WTC11 (cell line): Measurements from ENCODE around the gene MYH10. TPM values are rescaled to one million over a fixed set of nuclear protein-coding genes. Genes with fewer than 3 reads are reported as not detected.

Source experiments
- ATAC-seq: fragments of 200-7000 bp; cut with Tn5 transposase; 2 replicates; pipeline ENCODE4 v1.10.0; 2021; ENCODE audit warnings: mild to moderate bottlenecking, moderate library complexity
- CTCF ChIA-PET: fragments of 300-600 bp; sonication (Branson Sonifier 250); formaldehyde crosslinking; loops from one replicate; lab custom pipeline; 2021; ENCODE audit warnings: antibody characterized with exemption; lab: Charles Lee
- POLR2A ChIA-PET: fragments of 350-600 bp; sonication (Branson Sonifier 250); formaldehyde crosslinking; loops from one replicate; lab custom pipeline; 2021; ENCODE audit warnings: antibody characterized with exemption; lab: Charles Lee
- DNase-seq: peaks from one replicate; pipeline ENCODE4 v3.0.0; 2021; ENCODE audit warnings: low spot score
- H3K27ac Mint-ChIP-seq: 2 replicates; pipeline ENCODE4 v1.8.0; 2021; ENCODE audit warnings: mixed read lengths
- H3K27me3 Mint-ChIP-seq: 2 replicates; pipeline ENCODE4 v1.8.0; 2021; ENCODE audit warnings: low read depth, mild to moderate bottlenecking, moderate library complexity, mixed read lengths
- H3K36me3 Mint-ChIP-seq: 2 replicates; pipeline ENCODE4 v1.8.0; 2021; ENCODE audit warnings: mixed read lengths
- H3K4me1 Mint-ChIP-seq: 2 replicates; pipeline ENCODE4 v1.8.0; 2022; ENCODE audit warnings: mixed read lengths
- H3K4me3 Mint-ChIP-seq: 2 replicates; pipeline ENCODE4 v1.8.0; 2021; ENCODE audit warnings: mild to moderate bottlenecking, moderate library complexity, mixed read lengths
- H3K9me3 Mint-ChIP-seq: 2 replicates; pipeline ENCODE4 v1.8.0; 2021; ENCODE audit warnings: mixed read lengths
- CREM ChIP-seq: sonication (generic); formaldehyde crosslinking; IDR thresholded peaks from 2 replicates; pipeline ENCODE4 v1.8.1; 2022; ENCODE audit warnings: mild to moderate bottlenecking, missing genetic modification reagents, moderate library complexity
- CTCF ChIP-seq: fragments of 200-600 bp; IDR thresholded peaks from 2 replicates; pipeline ENCODE4 v1.8.0; 2022; ENCODE audit warnings: antibody characterized with exemption
- ERG ChIP-seq: fragments of 250-450 bp; sonication (Bioruptor Pico); IDR thresholded peaks from 2 replicates; pipeline ENCODE4 v1.8.0; 2021; ENCODE audit warnings: mild to moderate bottlenecking
- ESRRA ChIP-seq: sonication (generic); formaldehyde crosslinking; IDR thresholded peaks from 2 replicates; pipeline ENCODE4 v1.8.1; 2022; ENCODE audit warnings: mild to moderate bottlenecking, missing genetic modification reagents, borderline replicate concordance
- FOXJ3 ChIP-seq: sonication (generic); formaldehyde crosslinking; IDR thresholded peaks from 2 replicates; pipeline ENCODE4 v1.9.0; 2021; ENCODE audit warnings: missing genetic modification reagents, mild to moderate bottlenecking, borderline replicate concordance
- FOXK1 ChIP-seq: sonication (generic); formaldehyde crosslinking; IDR thresholded peaks from 2 replicates; pipeline ENCODE4 v1.8.0; 2022; ENCODE audit warnings: mild to moderate bottlenecking, moderate library complexity, missing genetic modification reagents
- FOXP1 ChIP-seq: sonication (generic); formaldehyde crosslinking; IDR thresholded peaks from 2 replicates; pipeline ENCODE4 v1.8.0; 2022; ENCODE audit warnings: missing genetic modification reagents, mild to moderate bottlenecking, moderate library complexity, borderline replicate concordance
- GABPB1 ChIP-seq: sonication (generic); formaldehyde crosslinking; IDR thresholded peaks from 2 replicates; pipeline ENCODE4 v1.8.1; 2023; ENCODE audit warnings: mild to moderate bottlenecking, missing genetic modification reagents
- GTF2I ChIP-seq: fragments of 250-450 bp; sonication (Bioruptor Pico); conservative IDR thresholded peaks from 2 replicates; pipeline ENCODE4 v1.4.0; 2021; ENCODE audit warnings: mild to moderate bottlenecking
- JAZF1 ChIP-seq: fragments of 250-450 bp; sonication (Bioruptor Pico); IDR thresholded peaks from 2 replicates; pipeline ENCODE4 v1.9.0; 2021; ENCODE audit warnings: moderate library complexity, mild to moderate bottlenecking, inconsistent platforms
- NFE2L1 ChIP-seq: sonication (generic); formaldehyde crosslinking; IDR thresholded peaks from 2 replicates; pipeline ENCODE4 v1.8.1; 2023; ENCODE audit warnings: missing genetic modification reagents
- TEAD4 ChIP-seq: sonication (generic); formaldehyde crosslinking; IDR thresholded peaks from 2 replicates; pipeline ENCODE4 v1.8.0; 2022; ENCODE audit warnings: mild to moderate bottlenecking, missing genetic modification reagents
- USF1 ChIP-seq: sonication (generic); formaldehyde crosslinking; IDR thresholded peaks from 2 replicates; pipeline ENCODE4 v1.8.0; 2022; ENCODE audit warnings: mild to moderate bottlenecking, missing genetic modification reagents
- ZNF121 ChIP-seq: sonication (generic); formaldehyde crosslinking; IDR thresholded peaks from 2 replicates; pipeline ENCODE4 v1.8.0; 2023; ENCODE audit warnings: missing genetic modification reagents
- ZNF138 ChIP-seq: sonication (generic); formaldehyde crosslinking; conservative IDR thresholded peaks from 2 replicates; pipeline ENCODE4 v1.8.1; 2022; ENCODE audit warnings: mild to moderate bottlenecking, moderate library complexity, missing genetic modification reagents
- ZNF263 ChIP-seq: sonication (generic); formaldehyde crosslinking; IDR thresholded peaks from 2 replicates; pipeline ENCODE4 v1.8.1; 2022; ENCODE audit warnings: low read depth, mild to moderate bottlenecking, moderate library complexity, missing genetic modification reagents
- ZNF416 ChIP-seq: fragments of 250-450 bp; sonication (Bioruptor Pico); IDR thresholded peaks from 2 replicates; pipeline ENCODE4 v1.9.0; 2021; ENCODE audit warnings: mild to moderate bottlenecking, inconsistent platforms
- total RNA-seq: library from RNA; stranded (reverse); gene quantifications from 3 replicates; pipeline ENCODE4 v1.2.3, GENCODE V29; 2021
- TF ChIP-seq, protein P1 (sequence below): sonication (generic); formaldehyde crosslinking; IDR thresholded peaks from 2 replicates; pipeline ENCODE4 v1.8.0; 2022; ENCODE audit warnings: mild to moderate bottlenecking, missing genetic modification reagents
- TF ChIP-seq, protein P2 (sequence below): sonication (generic); formaldehyde crosslinking; IDR thresholded peaks from 2 replicates; pipeline ENCODE4 v1.8.0; 2022; ENCODE audit warnings: mild to moderate bottlenecking, missing genetic modification reagents
- TF ChIP-seq, protein P3 (sequence below): sonication (generic); formaldehyde crosslinking; IDR thresholded peaks from 2 replicates; pipeline ENCODE4 v1.8.1; 2023; ENCODE audit warnings: mild to moderate bottlenecking, missing genetic modification reagents, moderate library complexity
- TF ChIP-seq, protein P4 (sequence below): fragments of 250-450 bp; sonication (Bioruptor Pico); IDR thresholded peaks from 2 replicates; pipeline ENCODE4 v1.9.0; 2021; ENCODE audit warnings: moderate library complexity, mild to moderate bottlenecking, inconsistent platforms, borderline replicate concordance
- TF ChIP-seq, protein P5 (sequence below): sonication (generic); formaldehyde crosslinking; IDR thresholded peaks from 2 replicates; pipeline ENCODE4 v1.8.1; 2023; ENCODE audit warnings: mild to moderate bottlenecking, missing genetic modification reagents, moderate library complexity

Gene MYH10
- total RNA-seq, 1 experiment from 2014 or later = 231 TPM

DNA sequence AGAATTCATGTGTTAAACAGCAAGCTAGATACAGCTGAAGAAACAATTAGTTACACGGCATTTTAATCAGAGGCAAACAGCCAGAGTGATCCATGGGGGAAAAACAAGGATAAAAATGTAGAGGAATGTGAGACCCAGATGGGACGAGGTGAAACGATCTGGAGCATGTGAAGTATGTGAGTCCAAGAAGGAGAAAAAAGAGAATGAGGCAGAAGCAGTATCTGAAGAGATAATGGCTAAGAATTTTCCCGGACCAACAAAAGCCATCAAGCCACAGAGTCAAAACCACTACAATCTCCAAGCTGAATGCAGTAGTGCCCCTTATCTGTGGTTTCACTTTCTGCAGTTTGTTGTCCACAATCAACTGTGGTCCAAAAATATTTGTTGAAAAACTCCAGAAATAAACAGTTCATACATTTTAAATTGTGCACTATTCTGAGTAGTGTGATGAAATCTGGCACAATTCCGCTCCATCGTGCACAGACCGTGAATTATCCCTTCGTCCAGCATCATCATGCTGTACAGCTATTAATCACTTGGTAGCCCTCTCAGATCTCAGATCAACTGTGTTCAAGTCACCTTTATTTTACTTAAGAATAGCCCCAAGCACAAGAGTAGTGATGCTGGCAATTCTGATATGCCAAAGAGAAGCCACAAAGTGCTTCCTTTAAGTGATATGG, 18.8 kb downstream of the MYH10 start:
- TF ChIP-seq, protein P1, sequence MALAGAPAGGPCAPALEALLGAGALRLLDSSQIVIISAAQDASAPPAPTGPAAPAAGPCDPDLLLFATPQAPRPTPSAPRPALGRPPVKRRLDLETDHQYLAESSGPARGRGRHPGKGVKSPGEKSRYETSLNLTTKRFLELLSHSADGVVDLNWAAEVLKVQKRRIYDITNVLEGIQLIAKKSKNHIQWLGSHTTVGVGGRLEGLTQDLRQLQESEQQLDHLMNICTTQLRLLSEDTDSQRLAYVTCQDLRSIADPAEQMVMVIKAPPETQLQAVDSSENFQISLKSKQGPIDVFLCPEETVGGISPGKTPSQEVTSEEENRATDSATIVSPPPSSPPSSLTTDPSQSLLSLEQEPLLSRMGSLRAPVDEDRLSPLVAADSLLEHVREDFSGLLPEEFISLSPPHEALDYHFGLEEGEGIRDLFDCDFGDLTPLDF (CRISPR knock-in tag) = no peak
- no peak for TF ChIP-seq NFE2L1 (CRISPR knock-in tag)
- TF ChIP-seq, protein P2, sequence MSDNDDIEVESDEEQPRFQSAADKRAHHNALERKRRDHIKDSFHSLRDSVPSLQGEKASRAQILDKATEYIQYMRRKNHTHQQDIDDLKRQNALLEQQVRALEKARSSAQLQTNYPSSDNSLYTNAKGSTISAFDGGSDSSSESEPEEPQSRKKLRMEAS (CRISPR knock-in tag) = no peak
- TF ChIP-seq JAZF1 (CRISPR knock-in tag) = no peak
- TF ChIP-seq, protein P3, sequence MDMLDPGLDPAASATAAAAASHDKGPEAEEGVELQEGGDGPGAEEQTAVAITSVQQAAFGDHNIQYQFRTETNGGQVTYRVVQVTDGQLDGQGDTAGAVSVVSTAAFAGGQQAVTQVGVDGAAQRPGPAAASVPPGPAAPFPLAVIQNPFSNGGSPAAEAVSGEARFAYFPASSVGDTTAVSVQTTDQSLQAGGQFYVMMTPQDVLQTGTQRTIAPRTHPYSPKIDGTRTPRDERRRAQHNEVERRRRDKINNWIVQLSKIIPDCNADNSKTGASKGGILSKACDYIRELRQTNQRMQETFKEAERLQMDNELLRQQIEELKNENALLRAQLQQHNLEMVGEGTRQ = no peak
- no peak for TF ChIP-seq ZNF121 (CRISPR knock-in tag)
- TF ChIP-seq ZNF263 (CRISPR knock-in tag) = no peak
- TF ChIP-seq, protein P4, sequence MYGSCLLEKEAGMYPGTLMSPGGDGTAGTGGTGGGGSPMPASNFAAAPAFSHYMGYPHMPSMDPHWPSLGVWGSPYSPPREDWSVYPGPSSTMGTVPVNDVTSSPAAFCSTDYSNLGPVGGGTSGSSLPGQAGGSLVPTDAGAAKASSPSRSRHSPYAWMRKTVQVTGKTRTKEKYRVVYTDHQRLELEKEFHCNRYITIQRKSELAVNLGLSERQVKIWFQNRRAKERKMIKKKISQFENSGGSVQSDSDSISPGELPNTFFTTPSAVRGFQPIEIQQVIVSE = no peak
- no peak for TF ChIP-seq ZNF416 (CRISPR knock-in tag)
- TF ChIP-seq CREM (CRISPR knock-in tag) = no peak
- TF ChIP-seq USF1 (CRISPR knock-in tag) = no peak
- no peak for TF ChIP-seq FOXP1
- Mint-ChIP-seq H3K4me1 (peaks cover 55% of the 10 kb centered on the region), H3K27me3 (no peaks in the 10 kb centered on the region), H3K4me3 (no peak overlapping the region), H3K9me3 (peaks cover 17% of the 10 kb centered on the region), H3K27ac (peak overlapping the region; percentile 93), H3K36me3 (peaks cover 20% of the 10 kb centered on the region)
- ChIA-PET CTCF (no interaction called here), POLR2A (no interaction called here)
- DNase-seq (no peak), ATAC-seq (no peak)

DNA sequence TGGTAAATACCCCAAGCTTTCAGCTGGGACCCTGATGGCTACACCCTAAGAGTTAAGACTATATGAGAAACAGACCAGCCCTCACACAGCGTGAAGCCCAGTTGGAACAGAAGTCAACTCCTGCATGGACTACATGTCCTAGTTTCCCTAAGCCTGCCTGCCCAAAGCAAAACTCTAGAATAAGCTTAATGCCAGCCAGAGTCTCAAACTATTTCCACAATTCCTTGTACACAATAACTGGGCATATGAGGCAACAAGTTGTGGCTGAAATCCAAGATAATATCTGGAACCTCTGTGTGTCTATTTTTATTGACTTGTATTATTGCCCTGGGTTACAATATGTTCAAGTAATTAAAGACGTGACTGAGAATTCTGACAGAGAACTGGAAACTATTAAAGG, 19.4 kb downstream of the MYH10 start:
- Mint-ChIP-seq H3K9me3 (peaks cover 15% of the 10 kb centered on the region), H3K4me3 (no peak overlapping the region), H3K4me1 (peaks cover 61% of the 10 kb centered on the region), H3K27me3 (no peaks in the 10 kb centered on the region), H3K27ac (peak overlapping the region; percentile 93; the same call in 1 of the 2 replicates), H3K36me3 (peaks cover 17% of the 10 kb centered on the region)
- ATAC-seq (no peak), DNase-seq (no peak)
- TF ChIP-seq FOXJ3 (CRISPR knock-in tag) = no peak
- TF ChIP-seq, protein P4 = no peak
- TF ChIP-seq GABPB1 = no peak
- TF ChIP-seq FOXK1 = no peak
- no peak for TF ChIP-seq GTF2I (CRISPR knock-in tag)
- CTCF ChIA-PET = no interaction called here
- POLR2A ChIA-PET = no interaction called here

DNA sequence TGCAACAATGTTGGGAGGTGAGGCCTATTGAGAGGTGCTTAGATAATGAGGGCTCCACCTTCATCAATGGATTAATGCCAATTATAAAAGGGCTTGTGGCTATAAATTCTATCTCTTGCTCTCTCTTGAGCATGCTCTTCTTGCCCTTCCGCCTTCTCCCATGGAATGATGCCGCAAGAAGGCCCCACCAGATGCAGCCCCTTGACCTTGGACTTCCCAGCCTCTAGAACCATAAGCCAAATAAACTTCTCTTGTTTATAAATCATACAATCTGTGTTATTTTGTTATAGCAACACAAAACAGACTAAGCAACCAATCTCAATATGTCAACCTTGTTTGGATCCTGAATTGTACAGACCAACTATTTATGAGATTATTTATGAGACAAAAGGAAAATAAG, 20.0 kb downstream of the MYH10 start:
- no peak overlapping the region for H3K27ac Mint-ChIP-seq
- peaks cover 63% of the 10 kb centered on the region for H3K4me1 Mint-ChIP-seq
- no peak for DNase-seq
- no peak for TF ChIP-seq ZNF263 (CRISPR knock-in tag)
- TF ChIP-seq, protein P5, sequence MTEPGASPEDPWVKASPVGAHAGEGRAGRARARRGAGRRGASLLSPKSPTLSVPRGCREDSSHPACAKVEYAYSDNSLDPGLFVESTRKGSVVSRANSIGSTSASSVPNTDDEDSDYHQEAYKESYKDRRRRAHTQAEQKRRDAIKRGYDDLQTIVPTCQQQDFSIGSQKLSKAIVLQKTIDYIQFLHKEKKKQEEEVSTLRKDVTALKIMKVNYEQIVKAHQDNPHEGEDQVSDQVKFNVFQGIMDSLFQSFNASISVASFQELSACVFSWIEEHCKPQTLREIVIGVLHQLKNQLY (CRISPR knock-in tag) = no peak
- TF ChIP-seq ZNF121 (CRISPR knock-in tag) = no peak
- no peak for TF ChIP-seq ESRRA (CRISPR knock-in tag)
- TF ChIP-seq ERG (CRISPR knock-in tag) = no peak
- TF ChIP-seq ZNF138 (CRISPR knock-in tag) = no peak
- no peak for TF ChIP-seq TEAD4 (CRISPR knock-in tag)
- TF ChIP-seq CTCF = no peak

More for the DNA sequence above, 20.0 kb downstream of the MYH10 start:
- no peaks in the 10 kb centered on the region for H3K27me3 Mint-ChIP-seq
- H3K4me3 Mint-ChIP-seq = no peak overlapping the region
- ChIA-PET POLR2A (no interaction called here), CTCF (interaction anchor here (1.3 kb wide), 1 partner anchor 135 kb away, joined by 4 read pairs; no protein-coding TSS in a partner anchor)
- H3K36me3 Mint-ChIP-seq = peaks cover 17% of the 10 kb centered on the region
- peaks cover 15% of the 10 kb centered on the region for H3K9me3 Mint-ChIP-seq
- ATAC-seq = no peak
